OCI-LY3 (cell line): ENCODE measurements around the gene ZNF385D.

Experiments used
- H2AFZ ChIP-seq: fragments of 200-600, 300-600 bp; shearing (Covaris generic); 2 replicates; pipeline ENCODE4 v1.6.0; 2014; ENCODE audit warnings: antibody characterized with exemption, low read depth, low read length
- H3K27ac ChIP-seq: fragments of 200-600, 300-600 bp; sonication (generic); 2 replicates; pipeline ENCODE4 v1.5.1; 2014; ENCODE audit warnings: mild to moderate bottlenecking, low read length, moderate library complexity, mixed read lengths
- H3K27me3 ChIP-seq: fragments of 200-600, 300-600 bp; sonication (generic); 2 replicates; pipeline ENCODE4 v1.6.1; 2014; ENCODE audit warnings: low read depth, low read length, mixed read lengths
- H3K36me3 ChIP-seq: fragments of 200-600, 300-600 bp; sonication (generic); replicated peaks from 2 replicates; pipeline ENCODE3; 2014; ENCODE audit warnings: low read depth, low read length, mixed read lengths
- H3K4me1 ChIP-seq: fragments of 300-600, 200-600 bp; sonication (generic); 2 replicates; pipeline ENCODE4 v1.6.1; 2014; ENCODE audit warnings: low read length, mixed read lengths
- H3K4me2 ChIP-seq: fragments of 200-600, 300-600 bp; sonication (generic); 2 replicates; pipeline ENCODE4 v1.6.1; 2014; ENCODE audit warnings: low read length, mixed read lengths
- H3K4me3 ChIP-seq: fragments of 300-600, 200-600 bp; sonication (generic); 2 replicates; pipeline ENCODE4 v1.5.1; 2014; ENCODE audit warnings: antibody characterized with exemption, mild to moderate bottlenecking, low read length, moderate library complexity
- H3K79me2 ChIP-seq: fragments of 300-600, 200-600 bp; shearing (Covaris generic); 2 replicates; pipeline ENCODE4 v1.6.1; 2014; ENCODE audit warnings: mild to moderate bottlenecking, low read length, mixed read lengths
- H3K9ac ChIP-seq: fragments of 300-600, 200-600 bp; shearing (Covaris generic); 2 replicates; pipeline ENCODE4 v1.6.0; 2014; ENCODE audit warnings: mild to moderate bottlenecking, low read length, moderate library complexity
- H3K9me3 ChIP-seq: fragments of 200-600, 300-600 bp; shearing (Covaris generic); 2 replicates; pipeline ENCODE4 v1.6.1; 2014; ENCODE audit warnings: low read length, mixed read lengths; ENCODE audit not compliant: insufficient read depth
- H4K20me1 ChIP-seq: fragments of 200-600, 300-600 bp; sonication (generic); 2 replicates; pipeline ENCODE4 v1.6.1; 2016; ENCODE audit warnings: low read length, mixed read lengths; ENCODE audit not compliant: insufficient read depth
- CTCF ChIP-seq: fragments of 200-600, 300-600 bp; sonication (generic); IDR thresholded peaks from 2 replicates; pipeline ENCODE4 v1.5.1; 2014; ENCODE audit warnings: antibody characterized with exemption, low read length, low read depth
- EZH2phosphoT487 ChIP-seq: fragments of 200-600 bp; shearing (Covaris generic); IDR thresholded peaks from 2 replicates; pipeline ENCODE4 v1.6.1; 2018; ENCODE audit warnings: antibody characterized with exemption, mixed run types, low read depth

ZNF385D gene

GRCh38 chr3:21794291-21794690 is 43.3 kb upstream of the ZNF385D start:
- TF ChIP-seq CTCF (no peak), EZH2phosphoT487 (no peak)
- H3K36me3 ChIP-seq, result no peaks in the 10 kb centered on the region
- no peaks in the 10 kb centered on the region for H3K79me2 ChIP-seq
- no peaks in the 10 kb centered on the region for H4K20me1 ChIP-seq
- H3K4me3 ChIP-seq, result no peak overlapping the region
- H3K9me3 ChIP-seq, result no peaks in the 10 kb centered on the region
- no peak overlapping the region for H2AFZ ChIP-seq
- no peak overlapping the region for H3K27ac ChIP-seq
- no peak overlapping the region for H3K4me2 ChIP-seq
- H3K9ac ChIP-seq, result no peak overlapping the region
- no peaks in the 10 kb centered on the region for H3K27me3 ChIP-seq
- no peaks in the 10 kb centered on the region for H3K4me1 ChIP-seq

- Histone ChIP-seq H3K4me1 (no peaks in the 10 kb centered on the region), H3K4me3 (no peak overlapping the region), H3K27me3 (no peaks in the 10 kb centered on the region), H3K36me3 (no peaks in the 10 kb centered on the region), H2AFZ (no peak overlapping the region), H3K9ac (no peak overlapping the region), H3K9me3 (no peaks in the 10 kb centered on the region), H3K27ac (no peak overlapping the region), H3K4me2 (no peak overlapping the region), H4K20me1 (no peaks in the 10 kb centered on the region), H3K79me2 (no peaks in the 10 kb centered on the region)
- TF ChIP-seq CTCF (no peak), EZH2phosphoT487 (no peak)
These were observed 41.2 kb upstream of the ZNF385D start for GRCh38 chr3:21792176-21792575.

GRCh38 chr3:21791356-21791755 is 40.3 kb upstream of the ZNF385D start:
- Histone ChIP-seq H2AFZ (no peak overlapping the region), H3K79me2 (no peaks in the 10 kb centered on the region), H3K9me3 (no peaks in the 10 kb centered on the region), H3K4me3 (no peak overlapping the region), H3K9ac (no peak overlapping the region), H3K36me3 (no peaks in the 10 kb centered on the region), H3K4me2 (no peak overlapping the region), H3K27me3 (no peaks in the 10 kb centered on the region), H3K4me1 (no peaks in the 10 kb centered on the region), H4K20me1 (no peaks in the 10 kb centered on the region), H3K27ac (no peak overlapping the region)
- TF ChIP-seq EZH2phosphoT487, result no peak
- TF ChIP-seq CTCF, result no peak

GRCh38 chr3:21790466-21790865 is 39.5 kb upstream of the ZNF385D start:
- H3K4me1 ChIP-seq, result peaks cover 7% of the 10 kb centered on the region

More at GRCh38 chr3:21790466-21790865, 39.5 kb upstream of the ZNF385D start:
- H3K36me3 ChIP-seq, result no peaks in the 10 kb centered on the region
- H4K20me1 ChIP-seq, result no peaks in the 10 kb centered on the region
- H2AFZ ChIP-seq, result no peak overlapping the region
- no peaks in the 10 kb centered on the region for H3K9me3 ChIP-seq
- no peak overlapping the region for H3K4me2 ChIP-seq
- no peak overlapping the region for H3K9ac ChIP-seq
- H3K27me3 ChIP-seq, result no peaks in the 10 kb centered on the region
- H3K27ac ChIP-seq, result no peak overlapping the region
- H3K4me3 ChIP-seq, result no peak overlapping the region
- H3K79me2 ChIP-seq, result no peaks in the 10 kb centered on the region
- no peak for TF ChIP-seq EZH2phosphoT487
- no peak for TF ChIP-seq CTCF
